ENCODE measurements around the gene PUM1.

GRCh38 chr1:31065310-31066217 is at the start of gene PUM1:
- no peak for TF ChIP-seq CTCF (IDR thresholded peaks at IDR 0.05)
- TF ChIP-seq ZFX (IDR thresholded peaks at IDR 0.05; ENCODE audit: borderline replicate concordance), result no peak

Data from 22Rv1 (cell line).